Activated gamma-delta T cell treated with Interleukin-2 at 50 U/mL for 16 hours (primary cell): Measurements from ENCODE around the gene GLS.
A peak's percentile ranks its signal among the peaks of the same experiment; 100 is the strongest.

Source experiments
- DNase-seq: peaks from one replicate; pipeline ENCODE4 v3.0.0-alpha.2; 2020

GLS gene

GRCh38 chr2:190997526-190998113 lies 117.0 kb downstream of the GLS start:
- DNase-seq = no peak

GRCh38 chr2:190999058-190999457 lies 118.4 kb downstream of the GLS start:
- no peak for DNase-seq

- DNase-seq = no peak
Observed at GRCh38 chr2:190999949-191000665, 119.5 kb downstream of the GLS start.

GRCh38 chr2:191001032-191001431 lies 120.4 kb downstream of the GLS start:
- no peak for DNase-seq

GRCh38 chr2:191001624-191002023 lies 121.0 kb downstream of the GLS start:
- DNase-seq = no peak

- DNase-seq = no peak
Observed at GRCh38 chr2:191003405-191004309, 123.0 kb downstream of the GLS start.

GRCh38 chr2:191006297-191006696 lies 125.7 kb downstream of the GLS start:
- no peak for DNase-seq

GRCh38 chr2:191006997-191007783 lies 126.6 kb downstream of the GLS start:
- DNase-seq = no peak

GRCh38 chr2:191008286-191008685 lies 127.7 kb downstream of the GLS start:
- no peak for DNase-seq

GRCh38 chr2:191009541-191010374 lies 129.1 kb downstream of the GLS start:
- DNase-seq = no peak

- no peak for DNase-seq
Observed at GRCh38 chr2:191010887-191011885, 130.6 kb downstream of the GLS start.

- no peak for DNase-seq
Observed at GRCh38 chr2:191012346-191012745, 131.7 kb downstream of the GLS start.

GRCh38 chr2:191012845-191013681 lies 132.4 kb downstream of the GLS start:
- no peak for DNase-seq

GRCh38 chr2:191013682-191013931 lies 133.0 kb downstream of the GLS start:
- DNase-seq = no peak

GRCh38 chr2:191013932-191014652 lies 133.5 kb downstream of the GLS start, which contains the start of gene STAT1:
Gene STAT1 (minus strand): TSS chr2:191014171. CDS start chr2:191010003, 4,168 bp downstream.
- DNase-seq = peak; percentile 94

- DNase-seq = no peak
Observed at GRCh38 chr2:191014653-191015020, 134.0 kb downstream of the GLS start.
